ENCODE data around the gene RNF5.

RNF5 gene

GRCh38 chr6:32177788-32178546 is at the start of gene RNF5:
Gene RNF5, plus strand, starts transcription at chr6:32178405. Its CDS starts 107 bp downstream, at chr6:32178512.
- TF ChIP-seq, protein P1, sequence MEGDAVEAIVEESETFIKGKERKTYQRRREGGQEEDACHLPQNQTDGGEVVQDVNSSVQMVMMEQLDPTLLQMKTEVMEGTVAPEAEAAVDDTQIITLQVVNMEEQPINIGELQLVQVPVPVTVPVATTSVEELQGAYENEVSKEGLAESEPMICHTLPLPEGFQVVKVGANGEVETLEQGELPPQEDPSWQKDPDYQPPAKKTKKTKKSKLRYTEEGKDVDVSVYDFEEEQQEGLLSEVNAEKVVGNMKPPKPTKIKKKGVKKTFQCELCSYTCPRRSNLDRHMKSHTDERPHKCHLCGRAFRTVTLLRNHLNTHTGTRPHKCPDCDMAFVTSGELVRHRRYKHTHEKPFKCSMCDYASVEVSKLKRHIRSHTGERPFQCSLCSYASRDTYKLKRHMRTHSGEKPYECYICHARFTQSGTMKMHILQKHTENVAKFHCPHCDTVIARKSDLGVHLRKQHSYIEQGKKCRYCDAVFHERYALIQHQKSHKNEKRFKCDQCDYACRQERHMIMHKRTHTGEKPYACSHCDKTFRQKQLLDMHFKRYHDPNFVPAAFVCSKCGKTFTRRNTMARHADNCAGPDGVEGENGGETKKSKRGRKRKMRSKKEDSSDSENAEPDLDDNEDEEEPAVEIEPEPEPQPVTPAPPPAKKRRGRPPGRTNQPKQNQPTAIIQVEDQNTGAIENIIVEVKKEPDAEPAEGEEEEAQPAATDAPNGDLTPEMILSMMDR (IDR thresholded peaks at IDR 0.05; ENCODE audit: low read depth, low read length) = no peak
- peak; percentile 100 for DNase-seq (ENCODE audit: extremely low read depth, low read depth)

- TF ChIP-seq, protein P1 (IDR thresholded peaks at IDR 0.05; ENCODE audit: low read depth, low read length) = no peak
- DNase-seq (ENCODE audit: extremely low read depth, low read depth) = no peak
These were observed 49.4 kb upstream of the RNF5 start for GRCh38 chr6:32128751-32129296.

GRCh38 chr6:32129297-32130088 is 48.7 kb upstream of the RNF5 start:
- TF ChIP-seq, protein P1 (IDR thresholded peaks at IDR 0.05; ENCODE audit: low read depth, low read length) = no peak
- no peak for DNase-seq (ENCODE audit: extremely low read depth, low read depth)

- no peak for DNase-seq (ENCODE audit: extremely low read depth, low read depth)
- TF ChIP-seq, protein P1 (IDR thresholded peaks at IDR 0.05; ENCODE audit: low read depth, low read length) = no peak
These were observed 46.7 kb upstream of the RNF5 start for GRCh38 chr6:32131439-32131948.

DNA sequence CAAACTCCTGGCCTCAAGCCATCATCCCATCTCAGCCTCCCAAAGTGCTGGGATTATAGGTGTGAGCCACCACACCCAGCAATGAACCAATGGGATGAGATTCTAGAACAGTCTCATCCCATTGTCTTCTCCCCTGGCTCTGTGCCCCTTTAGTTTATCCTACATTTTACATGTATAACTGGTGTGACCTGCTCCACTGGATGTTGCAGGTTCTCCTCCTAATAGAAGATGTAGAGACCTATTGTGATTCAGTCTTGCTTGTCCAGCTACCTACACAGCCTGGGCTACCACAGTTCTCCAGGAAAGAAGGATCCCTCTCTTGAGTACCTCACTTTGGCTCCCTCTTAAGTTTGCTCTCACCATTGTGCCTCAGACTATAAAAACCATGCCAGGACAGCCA is 46.1 kb upstream of the RNF5 start:
- TF ChIP-seq, protein P1 (IDR thresholded peaks at IDR 0.05; ENCODE audit: low read depth, low read length) = no peak
- DNase-seq (ENCODE audit: extremely low read depth, low read depth) = no peak

GRCh38 chr6:32133786-32134185 is 44.4 kb upstream of the RNF5 start:
- TF ChIP-seq, protein P1 (IDR thresholded peaks at IDR 0.05; ENCODE audit: low read depth, low read length) = no peak
- no peak for DNase-seq (ENCODE audit: extremely low read depth, low read depth)

All from AG09319 (cell line).